DMS53 treated with DMSO at 0.1 percent for 48 hours (cell line): ENCODE results near the gene SLC9C2.
"Not testable (repeated sequence)": the region's sequence is repeated elsewhere in the genome, so short reads cannot be mapped to it uniquely, and the experiment has no call there.

ENCODE experiments used
- DNase-seq: peaks from one replicate; lab custom pipeline; 2025; ENCODE audit not compliant: unreplicated experiment; lab: John Stamatoyannopoulos, UW

The SLC9C2 gene

DNA sequence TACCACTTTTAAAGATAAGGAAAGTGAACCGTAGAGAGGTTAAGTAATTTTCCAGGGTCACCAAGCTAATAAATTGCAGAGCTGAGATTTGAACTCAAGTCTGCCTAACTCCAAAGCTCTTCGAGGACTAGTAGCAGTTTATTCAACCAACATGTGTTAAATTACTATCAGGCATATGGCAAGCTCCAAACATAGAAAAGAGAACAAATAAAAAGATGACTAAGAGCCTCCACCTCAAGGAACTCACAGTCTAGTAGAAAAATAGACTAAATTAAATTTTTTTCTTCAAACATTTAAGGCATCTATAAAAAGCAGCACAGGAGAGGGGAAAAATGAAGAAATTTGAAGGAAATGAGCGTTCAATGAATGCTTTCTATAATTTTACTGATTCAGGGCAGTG lies 22.2 kb downstream of the SLC9C2 start:
- DNase-seq: no peak

DNA sequence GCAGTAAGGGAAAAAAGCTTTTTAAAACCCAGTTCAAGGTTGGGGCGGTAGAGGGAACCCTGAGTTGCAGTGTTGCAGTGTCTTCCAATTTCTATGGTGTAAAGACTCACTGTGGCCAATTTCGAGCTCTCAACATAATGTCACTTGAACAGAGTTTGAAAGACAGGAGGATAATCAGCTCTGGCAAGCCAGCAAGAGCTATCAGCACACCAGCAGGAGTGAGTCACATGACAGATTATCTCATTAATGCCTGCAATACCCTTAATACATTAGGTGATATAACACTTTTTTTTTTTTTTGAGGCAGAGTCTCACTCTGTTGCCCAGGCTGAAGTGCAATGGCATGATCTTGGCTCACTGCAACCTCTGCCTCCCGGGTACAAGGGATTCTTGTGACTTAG lies 22.8 kb downstream of the SLC9C2 start:
- DNase-seq: no peak

DNA sequence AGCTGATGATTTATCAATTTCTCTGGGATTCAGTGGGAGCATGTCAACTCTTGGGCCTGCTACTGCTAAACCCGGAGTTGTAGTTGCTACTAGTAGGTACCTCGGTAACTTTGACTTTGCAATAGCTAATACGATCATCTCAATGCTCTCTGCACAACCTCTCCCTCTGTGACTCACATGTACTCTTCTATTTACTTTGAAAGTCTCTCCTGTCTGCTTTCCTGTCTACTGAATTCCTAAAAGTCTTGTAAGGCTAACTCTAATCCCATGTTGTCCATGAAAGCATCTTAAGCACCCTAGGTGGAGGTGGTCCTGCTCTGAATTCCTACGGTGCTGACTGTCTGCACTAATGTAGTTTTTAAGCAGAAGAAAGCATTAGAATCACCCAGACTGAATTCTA lies 29.3 kb downstream of the SLC9C2 start:
- no peak for DNase-seq

DNA sequence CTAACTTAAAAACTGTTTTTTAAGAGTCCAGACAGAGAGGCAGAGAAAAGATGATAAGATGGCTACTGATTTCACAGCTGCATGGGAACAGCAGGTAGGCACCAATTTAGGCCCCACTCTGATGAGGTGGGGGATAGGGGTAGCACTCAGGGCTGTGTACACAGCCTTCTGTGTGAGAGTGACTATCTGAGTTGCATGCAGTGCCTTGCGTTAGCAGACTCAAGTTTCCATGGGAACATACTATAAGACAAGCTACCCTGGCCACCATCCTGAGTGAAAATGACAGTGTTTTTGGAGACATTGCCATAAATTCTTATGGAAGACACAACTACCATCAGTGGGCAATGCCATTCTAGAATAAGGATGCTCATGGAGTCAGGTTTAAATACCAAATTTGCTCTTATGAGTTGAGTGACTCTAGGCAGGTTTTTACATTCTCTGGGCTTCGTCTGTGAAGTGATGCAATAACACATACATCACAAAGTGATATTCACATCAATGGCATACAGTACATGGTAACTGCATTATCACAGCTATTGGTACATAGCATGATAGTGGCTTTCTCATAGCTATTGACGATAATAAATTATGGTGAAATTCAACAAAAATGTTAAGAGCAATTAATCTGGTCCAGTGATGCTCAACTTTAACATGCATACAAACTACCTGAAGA lies 30.5 kb downstream of the SLC9C2 start:
- DNase-seq: no peak

DNA sequence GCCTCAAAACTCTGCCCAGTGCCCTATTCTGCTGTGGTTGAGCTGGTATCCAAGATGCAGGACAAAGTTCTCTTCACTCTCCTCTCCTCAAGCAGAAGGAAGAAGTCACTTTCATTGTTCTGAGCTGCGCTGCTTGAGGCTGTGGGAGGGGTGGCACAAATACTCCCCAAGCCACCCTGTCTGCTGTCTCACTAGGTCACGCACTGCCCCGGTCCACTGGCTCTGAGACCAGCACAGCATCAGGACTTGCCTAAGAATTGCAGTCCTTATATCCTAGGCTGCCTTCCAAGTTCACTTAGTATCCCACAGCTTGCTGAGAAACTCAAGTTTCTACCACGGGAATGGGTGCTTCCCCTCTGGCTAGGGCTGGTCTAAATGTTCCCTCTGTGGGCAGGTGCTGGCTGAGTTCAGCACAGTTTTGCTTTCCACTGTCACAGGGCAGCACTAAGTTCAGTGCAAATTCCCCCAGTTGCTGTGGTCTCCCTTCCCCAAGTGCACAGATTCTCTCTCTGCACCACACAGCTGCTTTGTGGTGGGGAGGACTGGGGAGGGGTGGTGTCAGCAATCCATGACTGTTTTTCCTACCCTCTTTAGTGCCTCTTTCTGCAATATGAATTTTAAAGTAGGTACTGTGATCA lies 32.4 kb downstream of the SLC9C2 start:
- no peak for DNase-seq

DNA sequence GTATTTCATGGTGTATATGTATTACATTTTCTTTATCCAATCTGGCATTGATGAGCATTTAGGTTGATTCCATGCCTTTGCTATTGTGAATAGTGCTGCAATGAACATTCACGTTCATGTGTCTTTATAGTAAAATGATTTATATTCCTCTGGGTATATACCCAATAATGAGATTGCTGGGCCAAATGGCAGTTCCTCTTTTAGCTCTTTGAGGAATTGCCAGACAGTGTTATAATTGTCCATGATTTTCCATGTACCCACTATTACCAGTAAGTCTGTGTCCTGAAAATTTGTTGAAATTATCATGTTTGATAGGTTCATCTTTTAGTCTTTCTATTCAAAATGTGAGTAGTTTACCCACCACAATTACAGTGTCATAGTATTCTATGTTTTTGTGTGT lies 34.4 kb downstream of the SLC9C2 start:
- no peak for DNase-seq

DNA sequence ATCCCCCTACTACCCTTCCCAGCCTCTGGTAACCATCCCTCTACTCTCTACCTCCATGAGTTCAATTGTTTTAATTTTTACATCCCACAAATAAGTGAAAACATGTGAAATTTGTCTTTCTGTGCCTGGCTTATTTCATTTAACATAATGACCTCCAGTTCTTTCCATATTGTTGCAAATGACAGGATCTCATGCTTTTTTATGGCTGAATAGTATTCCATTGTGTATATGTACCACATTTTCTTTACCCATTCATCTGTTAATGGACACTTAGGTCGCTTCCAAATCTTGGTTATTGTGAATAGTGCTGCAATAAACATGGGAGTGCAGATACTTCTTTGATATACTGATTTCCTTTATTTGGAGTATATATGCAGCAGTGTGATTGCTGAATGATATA lies 39.0 kb downstream of the SLC9C2 start:
- not testable (repeated sequence) for DNase-seq

DNA sequence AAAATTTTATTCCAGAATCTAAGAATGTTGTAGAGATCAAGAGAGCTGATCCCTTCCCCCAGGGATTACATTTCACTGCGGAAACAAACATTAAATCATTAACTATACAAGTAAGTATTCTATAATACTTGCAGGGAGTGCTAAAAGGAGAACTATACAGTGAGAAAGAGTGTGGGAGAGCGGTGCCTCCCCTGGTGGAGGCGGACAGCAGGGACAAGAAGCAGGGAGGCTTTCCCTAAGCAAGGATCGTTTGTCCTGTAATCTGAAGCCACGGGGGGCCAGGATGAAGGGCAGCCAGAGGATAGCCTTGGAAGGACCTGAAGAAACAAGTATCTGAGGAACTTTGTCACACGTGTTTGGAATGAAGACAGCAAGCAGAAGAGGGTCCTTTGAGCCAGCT lies 40.1 kb downstream of the SLC9C2 start:
- DNase-seq: no peak

DNA sequence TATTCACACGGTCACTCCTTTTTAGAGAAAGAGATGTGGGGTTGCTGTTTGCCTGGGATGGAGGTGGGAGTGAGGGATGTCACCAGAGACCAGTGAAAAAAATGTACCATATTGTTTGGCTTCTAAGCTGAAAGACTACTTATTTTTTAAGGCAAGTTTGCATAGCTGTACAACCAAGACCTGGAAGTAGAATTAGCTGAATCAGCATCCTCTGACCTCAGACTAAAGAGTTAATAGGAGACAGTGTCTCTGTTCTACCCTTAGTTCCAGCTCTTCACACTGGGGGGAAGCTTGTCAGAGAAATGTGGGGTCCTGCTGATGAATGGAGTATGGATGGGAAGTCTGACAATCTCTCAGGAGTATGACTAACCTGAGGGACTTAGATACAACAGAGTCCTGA lies 41.6 kb downstream of the SLC9C2 start:
- no peak for DNase-seq

DNA sequence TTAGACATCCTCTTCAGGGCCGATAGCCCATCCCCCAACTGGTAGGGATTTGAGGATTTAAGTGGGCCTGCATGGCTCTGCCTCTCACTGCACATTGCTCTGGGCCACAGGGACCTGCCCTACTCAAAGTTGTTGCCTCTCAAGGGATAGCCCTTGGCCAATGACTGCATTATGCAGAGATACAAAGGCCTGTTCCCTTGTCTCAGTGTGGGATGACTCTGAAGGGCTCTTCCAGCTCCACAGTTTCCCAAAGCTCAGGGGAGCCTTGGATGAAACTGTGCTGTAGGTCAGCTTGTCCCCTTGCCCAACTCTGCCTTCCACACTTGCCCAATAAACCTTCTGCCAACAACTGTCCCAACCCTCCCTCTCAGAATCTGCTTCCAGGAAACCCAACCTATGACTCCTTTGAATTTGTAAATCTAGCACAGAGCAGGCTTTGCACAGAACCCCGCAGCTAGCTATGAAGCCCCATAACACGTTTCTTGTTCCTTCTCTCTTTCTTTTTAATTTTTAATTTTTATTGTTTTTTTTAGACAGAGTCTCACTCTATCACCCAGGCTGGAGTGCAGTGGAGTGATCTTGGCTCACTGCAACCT lies 42.5 kb downstream of the SLC9C2 start:
- DNase-seq: no peak

DNA sequence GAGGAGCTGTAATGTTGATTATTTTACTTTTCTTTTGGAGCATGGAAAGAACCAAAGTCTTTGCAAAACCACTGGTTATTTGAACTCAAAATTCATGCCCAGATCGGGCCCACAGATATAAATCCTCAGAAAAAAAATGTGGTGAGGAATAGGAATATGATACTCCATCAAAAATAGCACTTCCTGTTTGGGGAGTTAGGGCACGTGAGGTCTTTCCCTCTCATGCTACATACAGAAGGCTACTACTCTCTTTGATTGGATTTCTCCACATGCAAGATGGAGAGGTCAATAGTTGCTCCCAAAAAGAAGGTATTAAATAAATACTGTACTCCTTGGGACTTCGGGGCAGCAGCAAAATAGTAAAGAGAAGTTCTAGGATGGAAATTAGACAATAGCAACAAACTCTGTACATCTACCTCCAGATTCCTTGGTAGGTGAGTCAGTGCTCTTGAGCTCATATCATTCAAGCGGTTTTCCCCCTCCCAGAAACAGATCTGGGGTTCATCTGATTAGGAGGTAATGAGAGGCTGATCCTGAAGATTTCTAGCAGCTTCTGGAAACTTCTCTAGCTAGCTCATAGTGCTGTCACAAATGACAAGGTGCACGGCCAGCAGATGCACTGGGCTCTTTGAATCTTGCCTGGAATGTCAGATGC lies 47.1 kb downstream of the SLC9C2 start:
- DNase-seq: no peak

DNA sequence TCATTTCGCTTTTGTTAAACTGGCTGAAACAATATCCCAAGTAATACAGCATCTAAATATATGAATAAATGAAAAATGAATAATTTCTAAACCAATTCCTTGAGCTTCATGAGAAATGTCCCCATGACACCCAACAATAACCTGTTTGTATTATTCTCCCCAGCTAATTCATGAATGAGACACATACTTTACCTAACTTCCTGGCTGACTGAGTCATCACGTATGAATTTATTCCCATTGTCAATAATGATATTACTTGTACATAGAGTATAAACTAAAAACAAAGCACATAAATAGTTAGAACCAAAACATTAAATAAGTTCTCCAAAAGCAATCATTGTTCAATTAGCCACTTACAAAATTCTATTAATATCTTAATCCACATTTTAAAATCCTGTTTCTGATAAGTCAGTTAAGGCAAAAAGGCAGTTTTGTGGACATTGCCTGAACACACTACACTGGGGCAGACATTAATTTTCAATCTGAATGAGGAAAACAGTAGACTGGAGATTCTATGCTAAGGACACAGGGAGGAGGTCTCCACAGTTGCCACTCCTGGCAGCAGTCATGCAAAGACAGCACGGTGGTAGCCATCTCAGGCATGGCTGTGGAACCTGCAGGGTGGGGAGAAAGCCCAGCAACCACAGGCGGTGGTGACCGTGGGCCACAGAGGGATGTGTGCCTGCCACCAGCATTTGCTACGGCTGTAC lies 48.2 kb downstream of the SLC9C2 start:
- no peak for DNase-seq

DNA sequence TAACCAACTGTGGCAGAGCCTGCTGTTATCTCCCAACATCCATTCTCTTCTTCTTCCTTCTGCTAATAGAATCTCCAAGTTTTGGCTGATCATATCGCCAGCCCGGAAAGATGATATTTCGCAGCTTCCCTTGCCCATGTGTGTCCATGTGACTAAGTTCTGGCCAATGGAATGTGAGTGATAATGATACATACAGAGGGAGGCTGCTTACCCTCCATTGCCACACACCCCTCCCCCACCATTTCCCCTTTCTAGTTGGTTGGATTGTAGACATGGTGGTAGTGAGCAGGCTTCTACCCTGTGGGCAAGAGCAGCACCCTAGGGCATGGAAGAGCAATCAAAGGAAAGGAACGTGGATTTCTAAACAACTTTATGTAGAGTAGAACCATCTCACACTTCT lies 48.8 kb downstream of the SLC9C2 start:
- DNase-seq: no peak

DNA sequence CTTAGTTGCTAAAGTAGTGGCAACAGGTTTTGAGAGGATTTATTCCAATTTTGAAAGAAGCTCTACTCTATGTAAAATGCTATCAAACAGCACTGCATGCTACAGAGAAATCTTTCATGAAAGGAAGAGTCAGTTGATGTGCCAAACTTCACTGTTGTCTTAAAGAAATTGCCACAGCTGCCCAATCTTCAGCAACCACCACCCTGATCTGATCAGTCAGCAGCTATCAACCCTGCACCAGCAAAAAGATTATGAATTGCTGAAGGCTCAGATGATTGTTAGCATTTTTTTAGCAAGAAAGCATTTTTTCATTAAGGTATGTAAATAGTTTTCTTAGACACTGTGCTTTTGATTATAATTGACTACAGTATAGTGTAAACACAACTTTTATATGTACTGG lies 49.6 kb downstream of the SLC9C2 start:
- no peak for DNase-seq

DNA sequence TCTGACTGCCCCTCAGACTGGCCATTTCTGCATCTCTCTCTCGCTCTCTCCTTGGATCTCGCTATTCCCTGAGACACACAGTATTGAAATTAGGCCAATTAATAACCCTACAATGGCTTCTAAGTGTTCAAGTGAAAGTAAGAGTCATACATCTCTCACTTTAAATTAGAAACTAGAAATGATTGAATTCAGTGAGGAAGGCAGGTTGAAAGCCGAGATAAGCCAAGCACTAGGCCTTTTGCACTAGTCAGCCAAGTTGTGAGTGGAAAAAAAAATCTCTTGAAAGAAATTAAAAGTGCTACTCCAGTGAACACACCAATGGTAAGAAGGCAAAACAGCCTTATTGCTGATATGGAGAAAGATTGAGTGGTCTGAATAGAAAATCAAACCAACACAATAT lies 51.2 kb downstream of the SLC9C2 start:
- DNase-seq: no peak

DNA sequence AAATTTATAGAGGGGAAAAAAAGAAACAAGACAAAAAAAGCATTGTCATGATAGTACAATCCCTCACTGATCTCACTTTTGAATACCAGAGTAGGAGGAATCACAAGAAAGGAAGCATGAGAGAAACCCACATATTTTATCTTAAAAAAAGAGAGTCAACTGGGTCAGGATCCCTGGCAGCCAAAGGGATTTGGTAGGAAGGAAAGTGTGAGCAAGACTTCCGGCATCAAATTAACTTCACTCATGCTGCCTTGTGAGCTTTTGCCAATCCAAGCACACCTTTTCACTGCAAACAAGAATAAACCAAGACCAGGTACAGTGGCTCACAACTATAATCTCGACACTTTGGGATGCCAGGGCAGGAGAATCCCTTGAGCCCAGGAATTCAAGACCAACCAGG lies 53.1 kb downstream of the SLC9C2 start:
- DNase-seq: no peak

DNA sequence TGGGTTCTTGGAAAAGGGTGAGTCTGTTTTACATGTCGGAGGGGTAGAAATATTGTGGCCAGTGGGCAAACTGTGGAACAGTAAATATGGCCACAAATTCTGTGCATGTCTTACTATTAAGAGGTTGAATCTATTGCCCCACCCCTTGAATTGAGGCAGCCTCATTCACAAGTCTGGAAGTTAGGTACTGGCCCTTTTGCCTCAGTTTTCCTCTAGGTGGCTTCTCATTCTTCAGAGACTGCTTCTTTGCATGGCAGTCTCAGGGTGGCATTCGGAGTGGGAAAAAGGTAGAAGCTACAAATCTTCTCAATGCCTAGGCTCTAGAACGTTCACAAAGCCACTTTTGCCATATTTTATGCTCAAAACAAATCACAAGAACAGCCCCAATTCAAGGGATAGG lies 57.2 kb downstream of the SLC9C2 start:
- DNase-seq: no peak

DNA sequence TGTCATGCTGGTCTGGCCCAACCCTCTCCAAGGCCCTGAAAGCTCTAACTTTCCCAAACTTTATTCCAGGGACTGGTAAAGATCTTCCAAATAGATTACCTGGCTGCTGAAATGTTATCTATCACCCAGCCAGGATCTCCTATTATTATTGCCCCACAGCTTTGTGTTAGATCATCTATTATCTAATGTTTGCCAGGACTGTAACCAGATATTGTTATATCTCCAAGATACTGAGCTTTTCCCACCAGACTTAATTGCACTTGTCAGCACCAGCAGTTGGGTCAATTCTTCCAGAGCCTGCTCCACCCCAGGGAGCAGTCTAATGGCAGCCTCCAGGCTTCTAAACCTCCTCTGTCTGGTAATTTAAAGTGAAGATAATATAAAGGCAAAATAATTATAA lies 66.6 kb downstream of the SLC9C2 start:
- no peak for DNase-seq

DNA sequence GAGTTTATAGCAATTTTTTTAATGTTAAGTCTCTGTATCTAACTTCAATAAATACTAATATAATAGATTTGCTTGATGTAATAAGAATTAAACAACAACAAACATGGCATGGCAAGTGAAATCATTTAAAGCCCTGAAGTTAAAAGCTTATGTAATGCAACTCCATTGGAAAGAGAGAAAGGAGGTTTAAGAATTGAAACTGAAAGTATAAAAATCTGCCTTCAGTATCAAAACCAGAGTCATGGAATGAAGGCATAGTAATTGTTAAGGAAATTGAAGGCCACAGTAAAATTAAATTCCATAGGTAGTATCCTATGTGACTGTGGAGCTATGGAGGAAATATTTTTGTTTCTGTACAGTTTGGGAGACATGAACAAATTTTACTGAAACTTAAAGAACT lies 70.6 kb downstream of the SLC9C2 start:
- no peak for DNase-seq

DNA sequence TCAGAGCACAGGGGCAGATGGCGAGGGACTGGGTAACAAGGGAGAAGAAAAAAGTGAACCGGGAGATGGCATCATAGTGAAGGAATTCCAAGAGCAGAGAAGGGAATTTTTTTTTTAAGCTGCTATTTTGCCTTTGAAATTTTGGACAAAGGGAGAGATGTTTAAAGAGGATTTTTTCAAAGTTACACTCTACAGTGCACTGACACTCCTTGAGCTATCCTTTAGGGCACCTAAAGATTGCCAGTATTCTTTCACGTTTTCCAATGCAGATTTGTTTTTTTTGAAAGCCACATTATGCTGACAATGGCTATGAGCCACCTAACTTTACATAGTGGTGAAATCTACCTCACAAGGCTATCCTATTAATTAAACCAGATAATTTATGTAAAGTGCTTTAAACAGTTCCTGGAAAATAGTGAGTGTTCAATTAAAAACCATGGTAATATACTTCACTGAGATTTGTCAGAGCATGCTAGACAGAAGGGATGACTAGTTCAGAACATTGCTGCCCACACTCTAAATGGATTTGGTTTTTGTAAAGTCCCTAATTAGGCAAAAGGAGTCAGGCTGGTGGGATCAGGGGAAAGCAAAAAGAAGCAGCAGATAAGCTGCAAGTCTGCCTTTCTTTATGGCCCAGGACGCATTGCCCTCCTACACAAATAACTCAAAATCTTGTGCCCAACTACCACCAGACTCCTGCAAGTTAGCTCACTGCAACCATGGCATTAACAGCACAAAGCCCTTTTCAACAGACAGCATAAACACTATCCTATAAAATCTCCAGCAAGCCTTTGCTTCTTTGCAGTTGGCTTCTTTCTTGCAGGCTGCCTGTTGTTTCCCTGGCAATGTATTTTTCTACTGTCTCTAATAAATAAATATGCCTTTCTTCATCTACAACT lies 71.8 kb downstream of the SLC9C2 start:
- DNase-seq: no peak

DNA sequence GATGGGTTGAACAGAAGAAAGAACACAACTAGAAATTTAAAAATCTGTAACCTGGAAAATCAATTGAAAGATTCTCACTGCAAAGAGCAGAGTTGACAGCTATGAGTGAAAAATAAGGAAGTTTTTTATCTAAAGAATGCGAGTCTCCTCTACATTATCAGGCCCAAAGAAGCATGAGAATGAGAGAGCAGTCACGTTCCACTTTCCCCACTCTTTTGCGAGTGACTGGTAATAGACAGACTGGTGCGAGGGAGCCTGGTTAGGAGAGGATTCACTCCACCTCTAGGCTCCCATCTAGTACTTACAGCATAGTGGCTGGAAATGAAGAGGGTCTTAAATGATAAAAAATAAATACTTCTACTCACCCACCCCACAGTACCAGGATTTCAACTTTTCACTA lies 73.8 kb downstream of the SLC9C2 start:
- no peak for DNase-seq
